Natural killer cell (primary cell): ENCODE measurements around the gene CCDC88A. TPM values are rescaled to one million over a fixed set of nuclear protein-coding genes. Genes with fewer than 3 reads are reported as not detected.

Source experiments
- ATAC-seq, 3 donors: fragments of 150-1000 bp in 2 of 3; fragments of 200-7000 bp in 1 of 3; cut with Tn5 transposase; 1 replicate in 1 of 3; 2 replicates in 2 of 3; pipeline ENCODE4 v1.10.0; 2021; ENCODE audit warnings: mild to moderate bottlenecking in 2 of 3, moderate library complexity in 2 of 3
- DNase-seq, 2 donors: peaks; one replicate each; pipeline versions ENCODE4 v3.0.0 to v3.0.0-alpha.2; 2013 to 2021; ENCODE audit warnings: mixed read lengths in 1 of 2
- H3K27ac ChIP-seq: one replicate; pipeline ENCODE4 v1.5.1; 2013; ENCODE audit warnings: mild to moderate bottlenecking, low read length
- H3K27me3 ChIP-seq: one replicate; pipeline ENCODE4 v1.6.1; 2013; ENCODE audit warnings: low read length; ENCODE audit not compliant: control insufficient read depth, insufficient read depth
- H3K36me3 ChIP-seq: one replicate; pipeline ENCODE4 v1.6.1; 2013; ENCODE audit warnings: low read length; ENCODE audit not compliant: control insufficient read depth, insufficient read depth
- H3K4me1 ChIP-seq: one replicate; pipeline ENCODE4 v1.6.1; 2013; ENCODE audit warnings: low read length; ENCODE audit not compliant: control insufficient read depth, insufficient read depth
- H3K4me3 ChIP-seq: one replicate; pipeline ENCODE4 v1.5.1; 2013; ENCODE audit warnings: low read length
- H3K9me3 ChIP-seq: one replicate; pipeline ENCODE4 v1.6.1; 2013; ENCODE audit warnings: low read length; ENCODE audit not compliant: control insufficient read depth, insufficient read depth
- H3K27ac Mint-ChIP-seq, 2 donors: one replicate each; pipeline ENCODE4 v1.8.0; 2022; ENCODE audit warnings: mild to moderate bottlenecking in 2 of 2, mixed read lengths in 2 of 2, moderate library complexity in 1 of 2
- H3K27me3 Mint-ChIP-seq, 2 donors: one replicate each; pipeline ENCODE4 v1.8.0; 2022; ENCODE audit warnings: low read depth in 2 of 2, mixed read lengths in 2 of 2
- H3K36me3 Mint-ChIP-seq: one replicate; pipeline ENCODE4 v1.8.0; 2022; ENCODE audit warnings: mixed read lengths
- H3K4me1 Mint-ChIP-seq, 2 donors: one replicate each; pipeline ENCODE4 v1.8.0; 2022; ENCODE audit warnings: mixed read lengths in 2 of 2
- H3K4me3 Mint-ChIP-seq: one replicate; pipeline ENCODE4 v1.8.0; 2022; ENCODE audit warnings: mild to moderate bottlenecking, moderate library complexity, mixed read lengths
- H3K9me3 Mint-ChIP-seq, 2 donors: one replicate each; pipeline ENCODE4 v1.8.0; 2022; ENCODE audit warnings: mixed read lengths in 2 of 2
- WGBS: methylation state at CpG from one replicate; pipeline ENCODE4 v1.1.7; 2013; ENCODE audit warnings: missing lambda C conversion rate; ENCODE audit not compliant: insufficient coverage; 5-methylcytosine and 5-hydroxymethylcytosine counted together
- intact Hi-C: fragments of 100-400 bp; cut with micrococcal nuclease; formaldehyde crosslinking; loops from one replicate; pipeline ENCODE4 v1.14.2; 2022
- total RNA-seq, 4 donors: library from RNA; stranded (reverse); fragments of 120-200 nt in 1 of 4; gene quantifications; one replicate each; pipeline versions ENCODE4 v1.2.3 to v1.2.4, GENCODE V29; 2013 to 2022
- TF ChIP-seq, protein P1 (sequence below): fragments of 200-600 bp; IDR thresholded peaks from one replicate; pipeline ENCODE4 v1.8.0; 2022; ENCODE audit warnings: antibody characterized with exemption

The CCDC88A gene
- total RNA-seq, 3 donors from 2014 or later (not counting 1 experiment from before 2014, with no cell fraction given), result 20.4 to 39.0 (median 26.4) TPM

DNA sequence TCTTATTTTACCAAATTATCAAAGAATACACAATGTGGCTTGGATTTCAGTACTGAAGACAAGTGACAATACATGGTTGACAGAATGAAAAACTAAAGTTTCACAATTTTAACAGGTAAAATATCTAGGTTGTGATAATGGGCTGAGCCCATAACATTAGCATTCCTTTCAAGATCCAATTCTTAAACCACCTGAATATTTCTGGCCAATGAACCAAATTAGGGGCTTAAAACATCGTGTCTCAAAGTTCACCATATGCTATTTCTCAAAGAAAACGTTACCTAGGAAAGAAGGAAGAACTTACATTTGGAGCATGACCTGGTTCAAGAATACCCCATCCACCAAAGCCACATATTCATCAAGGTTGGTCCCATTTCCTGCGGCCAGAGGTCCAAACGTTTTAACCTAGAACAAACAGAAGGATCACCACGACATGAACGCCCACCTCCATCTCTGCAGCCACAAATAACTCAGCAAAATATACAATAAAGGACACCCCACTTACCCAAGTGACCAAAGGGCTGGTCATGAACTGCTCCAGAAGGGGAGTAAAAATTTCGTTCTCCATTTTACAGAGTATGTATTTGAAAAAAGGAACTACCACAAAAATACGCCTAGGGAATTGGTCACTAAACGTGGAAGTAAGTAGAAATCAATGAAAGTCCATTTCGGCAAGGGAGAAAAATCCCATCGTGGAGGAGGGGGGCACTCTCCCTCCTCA is 984 bp downstream of the CCDC88A start:
- H3K4me3 ChIP-seq, result peak overlapping the region; percentile 78
- Mint-ChIP-seq H3K27ac (peak overlapping the region; percentile 80 to 92), H3K4me3 (peak overlapping the region; percentile 88), H3K27me3 (peaks cover 0 to 9% of the 10 kb centered on the region in 2 donors), H3K4me1 (peaks cover 31 to 38% of the 10 kb centered on the region in 2 donors), H3K36me3 (no peaks in the 10 kb centered on the region), H3K9me3 (no peaks in the 10 kb centered on the region)
- DNase-seq (peak in 1 of 2 donors; percentile 40), ATAC-seq (peak in 1 of 3 donors; percentile 25)
- H3K27ac ChIP-seq, result peak overlapping the region; percentile 70
- peaks cover 3% of the 10 kb centered on the region for H3K4me1 ChIP-seq
- intact Hi-C loops, result loop anchor here (1.0 to 5.0 kb wide), 2 partner anchors 185 to 366 kb away; partner anchors contain the start of gene RTN4
- H3K27me3 ChIP-seq, result no peaks in the 10 kb centered on the region
- H3K36me3 ChIP-seq, result no peaks in the 10 kb centered on the region
- no peaks in the 10 kb centered on the region for H3K9me3 ChIP-seq
- 11% methylated on average over 7 of the region's 11 CpGs for WGBS
- TF ChIP-seq, protein P1, sequence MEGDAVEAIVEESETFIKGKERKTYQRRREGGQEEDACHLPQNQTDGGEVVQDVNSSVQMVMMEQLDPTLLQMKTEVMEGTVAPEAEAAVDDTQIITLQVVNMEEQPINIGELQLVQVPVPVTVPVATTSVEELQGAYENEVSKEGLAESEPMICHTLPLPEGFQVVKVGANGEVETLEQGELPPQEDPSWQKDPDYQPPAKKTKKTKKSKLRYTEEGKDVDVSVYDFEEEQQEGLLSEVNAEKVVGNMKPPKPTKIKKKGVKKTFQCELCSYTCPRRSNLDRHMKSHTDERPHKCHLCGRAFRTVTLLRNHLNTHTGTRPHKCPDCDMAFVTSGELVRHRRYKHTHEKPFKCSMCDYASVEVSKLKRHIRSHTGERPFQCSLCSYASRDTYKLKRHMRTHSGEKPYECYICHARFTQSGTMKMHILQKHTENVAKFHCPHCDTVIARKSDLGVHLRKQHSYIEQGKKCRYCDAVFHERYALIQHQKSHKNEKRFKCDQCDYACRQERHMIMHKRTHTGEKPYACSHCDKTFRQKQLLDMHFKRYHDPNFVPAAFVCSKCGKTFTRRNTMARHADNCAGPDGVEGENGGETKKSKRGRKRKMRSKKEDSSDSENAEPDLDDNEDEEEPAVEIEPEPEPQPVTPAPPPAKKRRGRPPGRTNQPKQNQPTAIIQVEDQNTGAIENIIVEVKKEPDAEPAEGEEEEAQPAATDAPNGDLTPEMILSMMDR, result no peak

DNA sequence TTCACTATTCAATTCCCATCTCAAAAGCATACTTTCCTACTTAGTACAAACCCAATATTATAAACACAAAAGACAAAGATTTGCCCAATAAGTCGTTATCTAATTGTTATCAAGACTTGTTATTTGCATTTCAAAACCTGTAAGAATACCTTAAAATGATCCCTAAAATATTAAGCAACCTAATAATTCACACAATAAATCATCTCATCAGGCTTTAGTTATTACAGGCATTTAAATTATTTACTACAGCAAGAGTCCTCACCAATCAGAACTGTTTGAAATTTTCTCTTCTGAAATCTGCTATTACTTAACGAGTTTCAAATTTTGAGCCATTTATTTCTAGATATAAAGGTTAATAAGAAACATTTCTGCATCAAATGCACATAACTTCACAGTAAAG is 1.6 kb downstream of the CCDC88A start:
- H3K27ac ChIP-seq, result peak overlapping the region; percentile 70

DNA sequence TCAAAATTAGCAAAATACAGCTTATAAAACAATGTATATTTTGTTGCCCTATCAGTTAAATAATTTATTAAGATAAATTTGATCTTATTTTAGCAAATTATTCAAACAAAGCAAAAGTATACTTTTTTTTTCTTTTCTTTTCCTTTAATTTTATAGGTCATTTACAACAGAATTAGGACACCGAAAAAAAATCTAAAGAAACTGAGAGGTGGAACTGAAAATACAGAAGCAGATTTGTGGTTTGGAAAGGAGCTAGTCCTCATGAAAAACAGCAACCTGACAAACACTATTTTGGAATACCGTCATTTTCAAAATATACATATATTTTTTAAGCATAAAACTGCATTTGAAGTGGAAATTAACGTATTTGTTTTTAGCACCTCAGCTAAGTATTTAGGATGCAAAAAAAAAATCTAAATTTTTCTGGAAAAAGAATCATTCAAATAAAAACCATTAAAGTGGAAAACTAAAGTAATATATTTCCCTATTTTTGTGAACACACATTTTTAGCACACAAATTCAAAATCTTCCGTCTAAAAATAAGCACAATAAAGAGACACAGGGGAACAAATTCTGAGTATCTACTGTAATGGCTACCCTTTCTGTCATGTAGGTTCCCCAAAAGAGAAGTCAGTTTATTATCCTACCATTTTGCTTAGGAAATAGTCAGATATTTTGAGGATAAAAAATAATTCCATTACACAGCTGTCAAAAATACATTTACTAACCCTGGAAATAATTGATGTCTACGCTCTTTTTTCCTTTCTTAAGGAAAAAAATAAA is 2.7 kb downstream of the CCDC88A start:
- Mint-ChIP-seq H3K9me3 (no peaks in the 10 kb centered on the region), H3K27me3 (no peaks in the 10 kb centered on the region), H3K4me3 (no peak overlapping the region), H3K4me1 (peaks cover 31 to 38% of the 10 kb centered on the region in 2 donors), H3K27ac (peak overlapping the region; percentile 80 to 92), H3K36me3 (no peaks in the 10 kb centered on the region)
- intact Hi-C loops, result loop anchor here (5.0 kb wide), 1 partner anchor 365 kb away; the partner anchor contains the start of gene RTN4
- TF ChIP-seq, protein P1, result no peak
- 0% methylated on average over 1 of the region's 5 CpGs for WGBS
- no peaks in the 10 kb centered on the region for H3K9me3 ChIP-seq
- H3K27me3 ChIP-seq, result no peaks in the 10 kb centered on the region
- H3K27ac ChIP-seq, result no peak overlapping the region
- H3K36me3 ChIP-seq, result no peaks in the 10 kb centered on the region
- DNase-seq (peak in 1 of 2 donors; percentile 13), ATAC-seq (no peak)
- H3K4me1 ChIP-seq, result peaks cover 3% of the 10 kb centered on the region
- H3K4me3 ChIP-seq, result no peak overlapping the region

More for the DNA sequence above, 1.6 kb downstream of the CCDC88A start:
- H3K4me1 Mint-ChIP-seq, result peaks cover 31 to 38% of the 10 kb centered on the region in 2 donors
- Histone ChIP-seq H3K27me3 (no peaks in the 10 kb centered on the region), H3K4me1 (peaks cover 3% of the 10 kb centered on the region), H3K36me3 (no peaks in the 10 kb centered on the region), H3K4me3 (no peak overlapping the region), H3K9me3 (no peaks in the 10 kb centered on the region)
- H3K36me3 Mint-ChIP-seq, result no peaks in the 10 kb centered on the region
- 33% methylated on average over 1 of the region's 2 CpGs for WGBS
- H3K27me3 Mint-ChIP-seq, result peaks cover 0 to 3% of the 10 kb centered on the region in 2 donors
- TF ChIP-seq, protein P1, result no peak
- no peaks in the 10 kb centered on the region for H3K9me3 Mint-ChIP-seq
- H3K4me3 Mint-ChIP-seq, result peak overlapping the region; percentile 88
- ATAC-seq, result no peak
- H3K27ac Mint-ChIP-seq, result peak overlapping the region; percentile 80 to 92
- intact Hi-C loops, result loop anchor here (5.0 kb wide), 1 partner anchor 366 kb away; the partner anchor contains the start of gene RTN4
- no peak for DNase-seq
